ENCODE data around the gene NEU3. TPM values are rescaled to one million over a fixed set of nuclear protein-coding genes. Genes with fewer than 3 reads are reported as not detected.

Gene NEU3
- total RNA-seq, 1 donor from 2014 or later: 9.7 TPM

DNA sequence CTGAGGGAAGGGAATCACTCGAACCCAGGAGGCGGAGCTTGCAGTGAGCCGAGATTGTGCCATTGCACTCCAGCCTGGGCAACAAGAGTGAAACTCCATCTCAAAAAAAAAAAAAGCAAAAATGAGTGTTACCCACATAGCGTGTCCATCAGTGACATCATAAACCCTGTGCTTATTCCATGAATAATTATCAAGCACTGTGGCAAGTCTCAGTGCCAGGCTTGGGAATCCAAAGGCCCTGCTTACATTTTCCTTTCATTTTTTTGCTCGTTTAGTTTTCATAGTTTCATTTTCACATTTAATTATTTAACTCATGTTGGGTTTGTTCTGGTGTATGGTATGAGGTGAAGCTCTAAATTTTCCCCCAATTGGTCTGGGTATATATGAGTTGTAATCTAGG is 46.5 kb downstream of the NEU3 start:
- Mint-ChIP-seq H3K4me1 (ENCODE audit: low read depth, unreplicated experiment) (peaks cover 18% of the 10 kb centered on the region), H3K27ac (ENCODE audit: unreplicated experiment) (no peak overlapping the region), H3K9me3 (ENCODE audit: unreplicated experiment) (peaks cover 4% of the 10 kb centered on the region), H3K36me3 (ENCODE audit: low read depth, unreplicated experiment) (no peaks in the 10 kb centered on the region), H3K27me3 (ENCODE audit: low read depth, unreplicated experiment) (no peaks in the 10 kb centered on the region), H3K4me3 (ENCODE audit: unreplicated experiment) (no peak overlapping the region)
- TF ChIP-seq EZH2 (IDR thresholded peaks at IDR 0.05; ENCODE audit: insufficient read depth, low read length): no peak
- TF ChIP-seq, protein P1, sequence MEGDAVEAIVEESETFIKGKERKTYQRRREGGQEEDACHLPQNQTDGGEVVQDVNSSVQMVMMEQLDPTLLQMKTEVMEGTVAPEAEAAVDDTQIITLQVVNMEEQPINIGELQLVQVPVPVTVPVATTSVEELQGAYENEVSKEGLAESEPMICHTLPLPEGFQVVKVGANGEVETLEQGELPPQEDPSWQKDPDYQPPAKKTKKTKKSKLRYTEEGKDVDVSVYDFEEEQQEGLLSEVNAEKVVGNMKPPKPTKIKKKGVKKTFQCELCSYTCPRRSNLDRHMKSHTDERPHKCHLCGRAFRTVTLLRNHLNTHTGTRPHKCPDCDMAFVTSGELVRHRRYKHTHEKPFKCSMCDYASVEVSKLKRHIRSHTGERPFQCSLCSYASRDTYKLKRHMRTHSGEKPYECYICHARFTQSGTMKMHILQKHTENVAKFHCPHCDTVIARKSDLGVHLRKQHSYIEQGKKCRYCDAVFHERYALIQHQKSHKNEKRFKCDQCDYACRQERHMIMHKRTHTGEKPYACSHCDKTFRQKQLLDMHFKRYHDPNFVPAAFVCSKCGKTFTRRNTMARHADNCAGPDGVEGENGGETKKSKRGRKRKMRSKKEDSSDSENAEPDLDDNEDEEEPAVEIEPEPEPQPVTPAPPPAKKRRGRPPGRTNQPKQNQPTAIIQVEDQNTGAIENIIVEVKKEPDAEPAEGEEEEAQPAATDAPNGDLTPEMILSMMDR (IDR thresholded peaks at IDR 0.05; ENCODE audit: insufficient read depth, low read depth, low read length): no peak
- H3K4me1 ChIP-seq (ENCODE audit: insufficient read depth, low read length): peaks cover 12% of the 10 kb centered on the region
- H3K4me2 ChIP-seq (ENCODE audit: low read length): no peak overlapping the region
- no peaks in the 10 kb centered on the region for H4K20me1 ChIP-seq (ENCODE audit: insufficient read depth, low read length)
- no peak overlapping the region for H3K27ac ChIP-seq (ENCODE audit: low read depth, low read length)
- no peak overlapping the region for H3K9ac ChIP-seq (ENCODE audit: low read length)
- FAIRE-seq (no peak), DNase-seq (ENCODE audit: low read depth) (no peak)
- no peaks in the 10 kb centered on the region for H3K79me2 ChIP-seq (ENCODE audit: insufficient read depth, low read length)
- no peak overlapping the region for H3K4me3 ChIP-seq (ENCODE audit: insufficient read depth, low read depth, low read length)
- no peaks in the 10 kb centered on the region for H3K36me3 ChIP-seq (ENCODE audit: insufficient read depth, low read length)
- no peak overlapping the region for H2AFZ ChIP-seq (ENCODE audit: low read depth, low read length)
- no peaks in the 10 kb centered on the region for H3K9me3 ChIP-seq (ENCODE audit: insufficient read depth, low read depth, low read length)
- no peaks in the 10 kb centered on the region for H3K27me3 ChIP-seq (ENCODE audit: insufficient read depth, low read length)

DNA sequence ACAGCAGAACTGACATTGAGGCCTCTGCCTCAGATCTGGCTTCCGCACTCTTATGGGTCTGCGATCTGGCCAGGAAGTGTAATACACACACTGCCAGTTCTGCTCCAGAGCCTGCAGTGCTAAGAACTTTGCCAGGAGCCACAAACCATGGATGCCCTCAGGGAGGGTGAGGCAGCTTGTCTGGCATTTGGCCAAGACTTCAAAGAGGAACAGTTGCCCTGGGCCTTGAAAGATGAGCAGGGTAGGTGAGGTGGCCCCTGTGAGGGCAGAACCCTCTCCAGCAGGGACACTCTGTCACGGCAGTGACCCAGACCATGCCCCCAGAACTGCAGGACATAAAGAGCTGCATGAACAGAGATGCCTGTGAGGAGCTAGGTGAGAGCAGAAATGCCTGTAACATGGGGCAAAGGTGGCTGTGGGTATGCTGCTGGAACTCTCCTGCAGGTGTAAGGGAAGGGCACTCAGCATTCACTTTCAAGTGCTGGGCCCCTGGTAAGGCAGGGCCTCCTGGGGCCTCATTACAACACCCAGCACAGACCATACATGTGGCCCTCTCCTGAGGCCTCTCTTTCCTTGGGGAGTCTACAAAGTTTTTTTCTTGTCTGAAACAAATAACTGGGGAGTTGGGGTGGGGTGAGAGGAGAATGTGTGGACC is 47.3 kb downstream of the NEU3 start:
- Mint-ChIP-seq H3K4me1 (ENCODE audit: low read depth, unreplicated experiment) (peaks cover 22% of the 10 kb centered on the region), H3K36me3 (ENCODE audit: low read depth, unreplicated experiment) (peaks cover 1% of the 10 kb centered on the region), H3K9me3 (ENCODE audit: unreplicated experiment) (peaks cover 4% of the 10 kb centered on the region), H3K27me3 (ENCODE audit: low read depth, unreplicated experiment) (no peaks in the 10 kb centered on the region), H3K27ac (ENCODE audit: unreplicated experiment) (no peak overlapping the region), H3K4me3 (ENCODE audit: unreplicated experiment) (no peak overlapping the region)
- Histone ChIP-seq H3K9me3 (ENCODE audit: insufficient read depth, low read depth, low read length) (no peaks in the 10 kb centered on the region), H3K27ac (ENCODE audit: low read depth, low read length) (no peak overlapping the region), H2AFZ (ENCODE audit: low read depth, low read length) (no peak overlapping the region), H4K20me1 (ENCODE audit: insufficient read depth, low read length) (no peaks in the 10 kb centered on the region), H3K27me3 (ENCODE audit: insufficient read depth, low read length) (no peaks in the 10 kb centered on the region), H3K9ac (ENCODE audit: low read length) (no peak overlapping the region), H3K4me2 (ENCODE audit: low read length) (no peak overlapping the region), H3K4me1 (ENCODE audit: insufficient read depth, low read length) (peaks cover 9% of the 10 kb centered on the region), H3K79me2 (ENCODE audit: insufficient read depth, low read length) (no peaks in the 10 kb centered on the region), H3K36me3 (ENCODE audit: insufficient read depth, low read length) (no peaks in the 10 kb centered on the region), H3K4me3 (ENCODE audit: insufficient read depth, low read depth, low read length) (no peak overlapping the region)
- FAIRE-seq (no peak), DNase-seq (ENCODE audit: low read depth) (no peak)
- no peak for TF ChIP-seq EZH2 (IDR thresholded peaks at IDR 0.05; ENCODE audit: insufficient read depth, low read length)

GRCh38 chr11:75040167-75040770 is 51.5 kb downstream of the NEU3 start:
- TF ChIP-seq EZH2 (IDR thresholded peaks at IDR 0.05; ENCODE audit: insufficient read depth, low read length): no peak
- TF ChIP-seq, protein P1 (IDR thresholded peaks at IDR 0.05; ENCODE audit: insufficient read depth, low read depth, low read length): no peak
- Histone ChIP-seq H3K9ac (ENCODE audit: low read length) (no peak overlapping the region), H3K27ac (ENCODE audit: low read depth, low read length) (no peak overlapping the region), H3K79me2 (ENCODE audit: insufficient read depth, low read length) (no peaks in the 10 kb centered on the region), H3K4me2 (ENCODE audit: low read length) (no peak overlapping the region), H3K9me3 (ENCODE audit: insufficient read depth, low read depth, low read length) (no peaks in the 10 kb centered on the region), H3K36me3 (ENCODE audit: insufficient read depth, low read length) (no peaks in the 10 kb centered on the region), H3K27me3 (ENCODE audit: insufficient read depth, low read length) (no peaks in the 10 kb centered on the region), H4K20me1 (ENCODE audit: insufficient read depth, low read length) (no peaks in the 10 kb centered on the region), H3K4me3 (ENCODE audit: insufficient read depth, low read depth, low read length) (no peak overlapping the region), H3K4me1 (ENCODE audit: insufficient read depth, low read length) (no peaks in the 10 kb centered on the region), H2AFZ (ENCODE audit: low read depth, low read length) (no peak overlapping the region)
- peak overlapping the region; percentile 79 for H3K4me3 Mint-ChIP-seq (ENCODE audit: unreplicated experiment)
- peaks cover 20% of the 10 kb centered on the region for H3K4me1 Mint-ChIP-seq (ENCODE audit: low read depth, unreplicated experiment)
- no peaks in the 10 kb centered on the region for H3K27me3 Mint-ChIP-seq (ENCODE audit: low read depth, unreplicated experiment)
- peaks cover 4% of the 10 kb centered on the region for H3K9me3 Mint-ChIP-seq (ENCODE audit: unreplicated experiment)
- peaks cover 4% of the 10 kb centered on the region for H3K36me3 Mint-ChIP-seq (ENCODE audit: low read depth, unreplicated experiment)
- FAIRE-seq: no peak
- DNase-seq (ENCODE audit: low read depth): no peak
- H3K27ac Mint-ChIP-seq (ENCODE audit: unreplicated experiment): peak overlapping the region; percentile 92

Measured in astrocyte (in vitro differentiated cells and primary cell).